SHP77 (cell line): ENCODE data around the gene BCL3.

Source experiments
- DNase-seq, 2 experiments: peaks; one replicate each; lab custom pipeline; 2025; lab: John Stamatoyannopoulos, UW

BCL3 gene

GRCh38 chr19:44742330-44743061 is 6.0 kb upstream of the BCL3 start:
- no peak for DNase-seq

- no peak for DNase-seq
Measured at GRCh38 chr19:44744871-44745332, 3.6 kb upstream of the BCL3 start.

DNA sequence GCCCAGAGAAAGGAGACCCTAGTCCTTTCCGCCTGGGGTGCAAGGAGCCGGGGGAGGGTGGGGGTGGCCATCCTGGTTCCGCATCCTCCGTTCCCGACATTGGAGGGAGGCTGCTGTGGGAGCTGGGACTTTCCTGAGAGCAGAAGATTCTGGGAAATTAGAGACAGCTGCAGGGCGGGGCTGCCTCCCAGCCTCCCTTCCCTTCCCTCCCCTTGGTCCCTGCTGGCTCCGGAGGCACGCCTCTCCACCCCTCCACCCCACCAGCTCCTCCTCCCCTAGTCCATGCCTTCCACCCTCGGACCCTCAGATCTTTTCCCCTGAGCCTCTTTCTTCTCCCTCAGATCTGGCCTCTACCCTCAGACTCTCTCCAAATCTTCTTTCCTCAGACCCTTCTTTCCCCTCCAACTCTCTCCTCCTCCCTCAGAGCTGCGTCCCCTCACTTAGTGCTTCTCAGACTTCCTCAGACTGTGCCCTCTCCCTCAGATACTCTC is 3.1 kb upstream of the BCL3 start:
- peak; percentile 34 to 74 for DNase-seq

GRCh38 chr19:44745887-44746600 is 2.5 kb upstream of the BCL3 start:
- no peak for DNase-seq

DNA sequence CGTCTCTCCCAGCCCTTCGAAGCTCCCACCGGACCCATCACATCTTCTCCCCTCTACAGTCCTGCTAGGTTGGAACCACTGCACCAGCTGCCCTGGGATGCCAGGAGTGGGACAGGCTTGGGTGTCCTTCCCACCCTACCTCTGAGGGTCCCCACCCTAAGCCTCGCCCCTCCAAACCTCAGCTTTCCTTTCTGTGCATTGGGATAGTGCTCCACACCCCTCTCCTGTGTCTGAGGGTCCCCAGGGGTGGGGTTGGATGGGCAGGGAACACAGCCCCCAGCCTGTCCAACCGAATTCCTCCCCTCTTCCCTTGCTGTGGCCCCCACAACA is 1.9 kb upstream of the BCL3 start:
- no peak for DNase-seq

GRCh38 chr19:44746946-44747738 is 1.4 kb upstream of the BCL3 start:
- peak; percentile 64 to 70 for DNase-seq

DNA sequence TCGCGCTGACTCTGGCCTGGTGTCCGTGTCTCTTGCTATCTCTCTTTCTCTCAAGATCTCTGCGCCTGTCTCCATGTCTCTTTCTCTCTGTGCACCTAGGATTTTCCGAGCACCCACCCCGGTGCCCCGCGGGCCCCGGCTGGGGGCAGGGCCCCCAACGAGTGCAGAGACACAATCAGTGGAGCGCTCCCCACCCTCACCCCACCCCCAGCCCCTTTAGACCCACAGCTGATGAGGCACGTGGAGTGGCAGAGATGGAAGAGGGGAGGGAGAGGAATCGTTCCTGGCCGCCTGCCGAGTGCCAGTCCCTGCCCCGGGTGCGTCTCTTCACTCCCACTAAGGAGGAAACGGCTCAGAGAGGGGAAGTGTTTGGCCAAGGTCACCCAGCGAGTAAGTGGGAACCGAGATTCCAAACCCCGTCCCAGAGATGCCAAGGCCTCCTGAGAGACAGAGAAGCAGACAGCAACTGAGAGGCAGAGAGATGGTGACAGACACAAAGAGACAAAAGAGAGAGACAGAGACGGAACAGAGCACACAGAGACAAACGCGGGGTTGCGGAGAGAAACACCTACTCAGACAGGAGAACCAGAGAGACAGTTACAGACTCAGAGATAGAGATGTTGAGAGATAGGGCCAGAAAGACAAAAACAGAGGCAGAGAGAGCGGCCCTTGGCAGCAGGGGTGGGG is 626 bp upstream of the BCL3 start:
- peak; percentile 63 to 72 for DNase-seq

DNA sequence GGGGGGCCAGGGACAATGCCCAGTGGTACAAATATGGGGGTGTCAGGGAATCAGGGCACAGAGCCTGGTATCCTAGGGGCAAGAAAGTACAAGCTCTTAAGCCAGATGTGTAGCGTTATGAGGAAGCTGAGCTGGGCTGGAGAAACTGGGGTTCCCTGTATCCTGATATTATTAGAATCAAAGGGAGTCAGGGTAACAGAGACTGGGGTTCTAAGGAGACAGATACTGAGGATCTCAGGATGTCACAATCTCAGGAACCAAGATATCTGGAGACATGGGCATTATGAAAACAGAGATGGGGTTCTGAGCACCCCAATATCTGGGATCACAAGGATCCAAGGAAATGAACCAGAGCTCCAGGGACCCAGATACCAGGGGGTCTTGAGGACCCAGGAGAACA is 784 bp downstream of the BCL3 start:
- no peak for DNase-seq

- DNase-seq, result no peak
Measured at GRCh38 chr19:44749994-44750393, 1.5 kb downstream of the BCL3 start.

DNA sequence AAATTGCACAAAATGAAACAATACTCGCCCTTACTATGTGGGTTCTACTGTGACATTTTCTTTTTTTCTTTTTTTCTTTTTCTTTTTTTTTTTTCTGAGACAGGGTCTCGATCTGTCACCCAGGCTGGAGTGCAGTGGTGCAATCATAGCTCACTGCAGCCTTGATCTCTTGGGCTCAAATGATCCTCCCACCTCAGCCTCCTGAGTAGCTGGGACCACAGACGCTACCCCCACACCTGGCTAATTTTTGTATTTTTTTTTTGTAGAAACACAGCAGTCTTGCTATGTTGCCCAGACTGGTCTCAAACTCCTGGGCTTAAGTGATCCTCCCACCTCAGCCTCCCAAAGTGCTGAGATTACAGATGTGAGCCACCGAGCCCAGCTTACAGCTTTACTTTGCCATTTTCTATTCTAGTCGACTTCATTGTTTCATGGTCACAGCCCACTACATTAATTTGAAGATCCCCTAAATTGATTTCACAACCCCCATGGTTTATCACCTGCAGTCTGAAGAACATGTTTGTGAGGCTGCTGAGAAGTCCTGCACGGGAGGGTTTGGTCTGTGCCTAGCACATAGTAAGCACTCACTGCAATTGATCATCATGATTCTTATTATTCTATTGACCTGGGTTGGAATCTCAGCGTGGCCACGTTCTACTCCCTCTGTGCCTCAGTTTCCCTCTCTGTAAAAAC is 3.8 kb downstream of the BCL3 start:
- DNase-seq, result no peak

DNA sequence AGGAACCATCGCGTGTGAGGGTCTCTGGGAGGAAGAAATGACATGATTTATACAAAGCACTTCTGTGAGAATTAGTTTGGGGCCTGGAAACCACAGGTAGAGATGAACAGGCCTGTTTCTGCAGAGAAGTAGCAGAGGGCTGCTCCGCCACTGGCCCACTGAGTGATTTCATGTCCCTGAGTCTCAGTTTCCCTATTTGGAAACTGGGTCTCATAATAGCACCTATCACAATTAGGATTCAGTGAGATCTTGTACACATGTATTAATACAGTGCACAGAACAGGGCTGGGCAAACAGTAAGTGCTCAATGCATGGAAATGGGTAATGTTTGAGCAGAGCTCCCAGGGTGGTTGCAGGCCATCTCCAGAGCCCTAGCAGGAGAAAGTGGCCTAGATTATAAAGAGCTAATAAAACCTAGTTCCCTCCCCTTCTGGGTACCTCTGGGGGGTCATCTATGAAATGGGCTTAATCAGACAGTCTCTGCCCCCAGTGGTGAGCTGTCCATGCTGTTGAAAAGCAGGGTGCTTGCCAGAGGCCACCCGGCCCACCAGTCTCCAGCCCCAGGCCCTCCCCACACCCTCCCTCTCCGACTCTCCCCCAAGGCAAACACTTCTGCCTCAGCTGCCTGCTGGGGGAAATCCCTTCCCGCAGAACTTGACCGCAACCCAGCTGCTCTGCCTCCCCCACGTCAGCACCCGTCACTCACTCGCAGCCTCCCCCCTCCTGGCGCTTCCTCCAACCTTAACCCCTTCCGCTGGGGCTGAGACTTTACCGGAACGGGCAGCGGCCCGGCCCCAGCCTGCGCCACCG is 4.5 kb downstream of the BCL3 start:
- DNase-seq, result peak; percentile 94 to 97

- DNase-seq, result no peak
Measured at GRCh38 chr19:44753626-44753931, 5.1 kb downstream of the BCL3 start.

GRCh38 chr19:44753932-44754749 is 5.6 kb downstream of the BCL3 start:
- DNase-seq, result peak; percentile 73 to 92

DNA sequence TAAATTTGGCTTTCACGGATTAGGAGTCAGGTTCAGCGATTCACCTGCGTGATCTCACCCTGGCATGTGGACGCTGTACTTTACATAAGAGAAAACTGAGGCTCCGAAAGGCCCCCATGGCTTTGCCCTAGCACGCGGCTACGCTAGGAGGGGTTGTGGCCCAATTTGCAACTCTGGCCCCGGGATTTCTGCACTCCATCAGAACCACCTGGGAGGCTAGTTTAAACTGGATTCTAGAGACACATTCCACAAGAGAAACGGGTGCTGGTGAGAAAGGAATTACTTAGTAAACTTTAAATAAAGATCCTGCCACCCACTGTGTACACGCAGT is 6.2 kb downstream of the BCL3 start:
- DNase-seq, result no peak

DNA sequence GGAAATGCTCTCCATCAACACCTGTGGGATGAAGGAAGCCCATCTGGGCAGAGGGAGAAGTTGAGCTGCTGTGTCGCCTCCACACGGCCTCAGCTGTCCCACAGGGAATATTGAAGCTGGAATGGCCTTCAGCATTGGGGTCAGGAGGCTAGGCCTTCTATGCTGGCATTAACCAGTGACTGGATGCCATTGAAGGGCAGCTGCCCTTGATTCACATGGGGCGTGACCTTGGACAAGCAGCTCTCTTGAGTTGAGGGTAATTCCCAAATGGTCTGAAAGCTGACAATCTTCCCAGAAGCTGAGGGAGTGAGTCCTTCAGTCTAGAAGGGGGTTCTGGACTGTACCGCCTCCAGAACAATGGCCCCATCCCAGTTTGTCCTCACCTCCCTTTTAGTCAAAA is 6.7 kb downstream of the BCL3 start:
- no peak for DNase-seq

DNA sequence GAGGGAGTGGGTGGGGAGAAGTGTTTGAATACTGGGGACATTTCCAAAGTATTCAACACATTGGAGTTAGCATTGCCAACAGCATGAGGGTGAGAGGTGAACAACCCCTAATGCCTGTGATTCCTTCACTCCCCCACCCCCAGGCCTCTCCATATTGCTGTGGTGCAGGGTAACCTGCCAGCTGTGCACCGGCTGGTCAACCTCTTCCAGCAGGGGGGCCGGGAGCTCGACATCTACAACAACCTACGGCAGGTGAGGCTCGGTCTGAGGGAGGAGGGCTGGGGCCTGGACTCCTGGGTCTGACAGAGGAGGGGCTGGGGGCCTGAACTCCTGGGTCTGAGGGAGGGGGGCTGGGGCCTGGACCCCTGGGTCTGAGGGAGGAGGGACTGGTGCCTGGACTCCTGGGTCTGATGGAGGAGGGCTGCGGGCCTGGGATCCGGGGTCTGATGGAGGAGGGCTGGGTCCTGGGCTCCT is 7.6 kb downstream of the BCL3 start:
- DNase-seq, result no peak

- no peak for DNase-seq
Measured at GRCh38 chr19:44757057-44757734, 8.7 kb downstream of the BCL3 start.

- no peak for DNase-seq
Measured at GRCh38 chr19:44757735-44758505, 9.4 kb downstream of the BCL3 start.

DNA sequence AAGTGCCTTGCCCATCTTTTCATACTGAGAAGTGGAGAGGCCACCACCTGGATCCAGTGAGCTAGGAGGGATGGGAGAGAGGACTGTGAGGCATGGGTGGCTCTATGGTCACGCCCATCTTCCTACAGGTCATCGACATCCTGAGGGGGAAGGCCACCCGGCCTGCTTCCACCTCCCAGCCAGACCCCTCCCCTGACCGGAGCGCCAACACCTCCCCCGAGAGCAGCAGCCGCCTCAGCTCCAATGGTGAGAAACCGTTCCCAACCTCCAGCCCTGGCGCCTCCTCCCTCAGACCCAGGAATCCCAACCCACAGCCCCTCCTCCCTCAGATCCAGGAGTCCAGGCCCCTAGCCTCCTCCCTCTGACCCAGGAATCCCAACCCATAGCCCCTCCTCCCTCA is 10.1 kb downstream of the BCL3 start:
- DNase-seq, result no peak
